DLD1 (cell line): ENCODE data around the gene BLVRB.
"Not testable (repeated sequence)": the region's sequence is repeated elsewhere in the genome, so short reads cannot be mapped to it uniquely, and the experiment has no call there.

Experiments used
- in situ Hi-C: cut with HindIII; loops from 2 replicates; pipeline ENCODE4 v1.10.0; 2017; ENCODE audit warnings: low sequenced_read_pairs

Gene BLVRB

DNA sequence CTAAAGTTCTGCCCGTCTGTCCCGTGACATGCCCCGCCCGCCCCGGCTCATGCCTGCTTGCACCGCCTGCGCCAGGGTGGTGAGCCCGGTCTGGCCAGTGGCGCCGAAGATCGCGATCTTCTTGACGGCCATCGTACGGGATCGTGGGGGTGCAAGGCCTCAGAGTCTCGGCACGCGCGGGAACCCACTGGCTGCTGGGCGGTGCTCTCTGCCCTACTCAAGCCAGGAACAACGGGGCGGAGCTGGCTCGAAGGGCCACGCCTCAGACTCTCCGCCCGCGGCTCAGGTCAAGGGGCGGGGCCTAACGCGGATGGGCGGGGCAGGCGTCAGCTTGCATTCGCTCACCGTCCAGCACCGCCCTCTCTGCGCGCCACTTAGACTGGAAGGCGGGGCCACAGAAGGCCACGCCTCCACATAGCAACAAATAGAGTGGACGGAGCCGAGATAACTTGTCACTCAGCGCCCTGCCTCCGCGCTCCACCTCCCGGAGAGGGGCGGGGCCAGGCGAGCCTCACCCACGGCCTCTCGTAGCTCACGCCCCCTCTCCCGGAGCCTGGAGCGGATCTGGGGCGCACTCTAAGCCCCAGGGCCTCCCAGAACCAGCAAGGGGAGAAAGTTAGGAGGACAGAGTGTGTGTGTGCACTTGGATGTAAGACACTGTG, at the start of gene BLVRB:
TSS of gene BLVRB (minus strand) at position 189 of the 662 bp plus-strand sequence. CDS start at position 132, 57 bp downstream.
- in situ Hi-C loops, result no loop called here

DNA sequence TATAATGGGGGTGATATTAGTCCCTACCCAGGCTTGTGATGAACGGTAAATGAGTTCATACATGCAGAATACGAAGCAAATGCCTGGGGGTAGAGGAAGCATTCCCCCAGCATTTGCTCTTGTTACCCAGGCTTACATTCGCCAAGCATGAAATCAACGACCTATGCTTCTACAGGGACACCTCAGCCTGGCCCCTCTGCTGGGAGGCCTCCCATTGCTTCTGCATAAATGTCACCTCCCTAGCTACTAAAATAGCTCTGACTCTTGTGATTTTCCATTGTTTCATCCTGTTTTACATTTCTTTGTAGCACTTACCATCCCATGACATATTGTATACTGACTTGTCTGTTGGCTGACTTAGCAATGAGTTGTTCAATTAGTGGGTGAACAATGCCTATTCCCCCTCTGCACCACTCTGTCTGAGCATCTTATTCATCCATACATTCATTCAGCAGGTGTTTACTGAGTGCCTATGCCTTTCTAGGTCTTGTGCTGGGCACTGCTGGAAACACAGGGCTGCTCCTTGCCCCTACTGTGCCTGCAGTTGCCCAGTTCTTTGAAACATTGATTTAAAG, 48.3 kb upstream of the BLVRB start:
- in situ Hi-C loops, result no loop called here

DNA sequence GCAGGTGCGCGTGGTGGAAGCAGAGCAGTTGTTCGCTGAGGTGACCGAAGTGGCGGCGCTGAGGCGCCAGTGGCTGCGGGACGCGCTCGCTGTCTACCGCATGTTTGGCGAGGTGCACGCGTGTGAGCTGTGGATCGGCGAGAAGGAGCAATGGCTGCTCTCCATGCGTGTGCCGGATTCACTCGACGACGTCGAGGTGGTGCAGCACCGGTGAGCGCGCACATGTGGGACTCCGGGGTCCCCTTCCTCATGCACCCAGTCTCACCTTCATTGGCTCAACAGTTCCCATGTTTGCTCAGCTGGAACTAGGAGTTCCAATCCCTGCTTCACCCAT, 47.8 kb upstream of the BLVRB start:
- in situ Hi-C loops, result no loop called here

GRCh38 chr19:40512473-40513344, 47.2 kb upstream of the BLVRB start:
- in situ Hi-C loops, result no loop called here

DNA sequence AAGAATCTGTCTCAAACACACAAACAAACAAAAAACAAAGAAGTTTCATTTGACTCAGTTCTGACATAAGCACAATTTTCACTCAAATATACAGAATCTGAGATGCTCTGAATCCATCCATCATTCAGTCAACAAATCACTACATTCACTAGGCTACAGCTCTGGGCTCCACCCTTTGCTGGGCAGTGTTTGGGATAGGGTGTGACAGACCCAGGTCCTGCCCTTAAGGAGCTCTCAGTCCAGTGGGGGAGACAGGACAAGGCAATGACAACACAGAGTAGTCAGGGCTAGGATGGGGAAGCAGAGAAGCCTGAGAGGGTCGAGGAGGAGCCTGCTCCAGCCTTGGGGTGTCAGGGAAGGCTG, 46.5 kb upstream of the BLVRB start:
- in situ Hi-C loops, result no loop called here

- in situ Hi-C loops, result no loop called here
Observed at GRCh38 chr19:40511487-40511886, 45.9 kb upstream of the BLVRB start.

- in situ Hi-C loops, result no loop called here
Observed at GRCh38 chr19:40510526-40511115, 45.1 kb upstream of the BLVRB start.

DNA sequence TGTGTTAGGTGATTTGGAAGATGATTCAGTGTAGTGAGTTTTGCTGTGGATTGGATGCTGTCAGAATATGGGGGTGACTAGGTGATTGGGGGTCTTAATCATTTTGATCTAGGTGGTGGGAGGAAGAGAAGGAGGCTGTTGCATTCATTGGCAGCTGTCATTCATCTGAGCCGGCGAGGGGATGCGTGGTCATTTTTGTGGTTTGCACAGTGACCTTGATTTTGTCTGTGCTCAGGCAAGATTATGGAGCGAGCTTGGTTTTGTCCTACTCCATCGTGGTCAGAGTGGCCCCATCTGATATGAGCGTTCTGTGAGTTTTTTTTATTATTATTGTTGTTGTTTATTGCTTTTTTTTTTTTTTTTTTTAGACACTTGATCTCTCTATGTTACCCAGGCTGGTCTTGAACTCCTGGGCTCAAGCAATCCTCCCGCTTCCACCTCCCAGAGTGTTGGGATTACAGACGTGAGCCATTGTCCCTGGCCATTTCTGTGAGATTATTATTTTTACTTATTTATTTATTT, 43.3 kb upstream of the BLVRB start:
- in situ Hi-C loops, result no loop called here

DNA sequence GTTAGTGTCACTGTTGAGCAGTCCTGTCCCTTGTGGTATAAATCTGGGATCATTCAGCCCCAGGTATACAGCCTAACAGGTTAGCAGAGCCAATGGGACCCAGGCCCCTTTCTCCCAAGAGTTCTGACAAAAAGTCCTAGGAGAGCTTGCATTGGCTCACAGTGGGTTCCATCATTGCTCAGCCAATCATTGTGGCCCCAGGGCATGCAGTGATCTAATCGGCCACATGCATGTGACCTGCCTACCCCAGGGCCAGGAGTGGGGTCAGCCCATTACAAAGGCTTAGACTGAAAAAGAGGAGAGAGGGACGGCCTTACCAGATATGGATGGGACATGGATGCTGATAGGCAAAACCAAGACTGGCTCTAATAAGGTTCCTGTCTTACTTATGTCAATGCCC, 42.3 kb upstream of the BLVRB start:
- in situ Hi-C loops, result no loop called here

DNA sequence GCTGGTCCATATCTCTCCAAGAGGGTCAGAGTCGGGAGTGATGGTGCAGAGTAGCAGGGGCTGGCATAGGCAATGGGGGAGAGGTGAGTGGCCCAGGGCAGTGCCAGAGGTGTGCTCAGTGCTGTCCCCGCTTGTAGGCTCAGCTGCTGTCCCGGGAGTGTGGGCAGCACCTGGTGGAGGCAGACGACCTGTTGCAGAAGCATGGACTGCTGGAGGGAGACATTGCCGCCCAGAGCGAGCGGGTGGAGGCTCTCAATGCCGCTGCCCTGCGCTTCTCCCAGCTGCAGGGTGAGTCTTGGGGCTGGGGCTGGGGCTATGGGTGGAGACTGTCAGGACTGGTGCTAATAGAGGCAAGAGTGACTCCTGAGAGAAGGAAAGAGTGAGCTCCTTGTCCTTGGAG, 40.6 kb upstream of the BLVRB start:
- in situ Hi-C loops, result no loop called here

GRCh38 chr19:40503320-40503695, 37.8 kb upstream of the BLVRB start:
- in situ Hi-C loops, result no loop called here

DNA sequence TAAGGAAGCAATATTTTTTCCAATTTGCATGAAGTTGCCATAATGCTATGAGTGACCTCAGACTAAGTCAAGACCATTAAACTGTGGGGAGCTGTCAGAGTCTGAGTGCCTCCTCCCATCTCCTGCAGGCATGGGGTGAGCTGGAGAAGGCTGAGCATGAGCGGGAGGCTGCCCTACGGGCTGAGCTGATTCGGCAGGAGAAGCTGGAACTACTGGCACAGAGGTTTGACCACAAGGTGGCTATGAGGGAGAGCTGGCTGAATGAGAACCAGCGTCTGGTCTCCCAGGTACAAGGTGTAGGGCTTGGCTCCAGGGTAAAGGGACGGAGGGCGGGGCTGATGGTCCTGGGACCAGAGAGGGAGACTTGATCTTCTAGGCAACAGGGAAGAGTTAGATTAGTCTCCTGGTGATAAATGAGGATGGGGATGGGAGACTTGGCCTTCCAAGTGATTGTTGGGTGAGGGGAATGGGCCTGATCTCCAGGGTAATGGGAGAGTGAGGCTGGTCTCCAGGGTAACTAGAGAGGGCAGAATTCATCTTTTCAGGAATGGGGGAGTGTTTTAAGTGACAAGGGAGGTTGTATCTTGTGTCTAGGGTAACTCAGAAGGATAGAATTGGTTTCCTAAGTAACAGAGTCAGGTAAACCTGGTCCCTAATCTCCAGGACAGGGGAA, 37.2 kb upstream of the BLVRB start:
- in situ Hi-C loops, result no loop called here

DNA sequence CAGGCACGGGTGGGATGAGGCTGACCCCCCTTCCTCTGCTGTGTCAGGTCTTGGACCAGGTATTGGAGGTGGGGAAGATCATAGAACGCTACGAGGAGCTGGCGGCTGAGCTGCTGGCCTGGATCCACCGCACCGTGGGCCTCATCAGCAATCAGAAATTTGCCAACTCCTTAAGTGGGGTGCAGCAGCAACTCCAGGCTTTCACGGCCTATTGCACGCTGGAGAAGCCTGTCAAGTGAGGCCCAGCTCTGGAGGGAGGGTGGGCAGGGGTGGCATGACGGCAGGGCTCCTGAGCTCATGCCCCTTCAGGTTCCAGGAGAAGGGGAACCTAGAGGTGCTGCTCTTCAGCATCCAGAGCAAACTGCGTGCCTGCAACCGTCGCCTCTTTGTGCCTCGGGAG, 36.5 kb upstream of the BLVRB start:
- in situ Hi-C loops, result no loop called here

- in situ Hi-C loops, result no loop called here
Observed at GRCh38 chr19:40501599-40501998, 36.1 kb upstream of the BLVRB start.

DNA sequence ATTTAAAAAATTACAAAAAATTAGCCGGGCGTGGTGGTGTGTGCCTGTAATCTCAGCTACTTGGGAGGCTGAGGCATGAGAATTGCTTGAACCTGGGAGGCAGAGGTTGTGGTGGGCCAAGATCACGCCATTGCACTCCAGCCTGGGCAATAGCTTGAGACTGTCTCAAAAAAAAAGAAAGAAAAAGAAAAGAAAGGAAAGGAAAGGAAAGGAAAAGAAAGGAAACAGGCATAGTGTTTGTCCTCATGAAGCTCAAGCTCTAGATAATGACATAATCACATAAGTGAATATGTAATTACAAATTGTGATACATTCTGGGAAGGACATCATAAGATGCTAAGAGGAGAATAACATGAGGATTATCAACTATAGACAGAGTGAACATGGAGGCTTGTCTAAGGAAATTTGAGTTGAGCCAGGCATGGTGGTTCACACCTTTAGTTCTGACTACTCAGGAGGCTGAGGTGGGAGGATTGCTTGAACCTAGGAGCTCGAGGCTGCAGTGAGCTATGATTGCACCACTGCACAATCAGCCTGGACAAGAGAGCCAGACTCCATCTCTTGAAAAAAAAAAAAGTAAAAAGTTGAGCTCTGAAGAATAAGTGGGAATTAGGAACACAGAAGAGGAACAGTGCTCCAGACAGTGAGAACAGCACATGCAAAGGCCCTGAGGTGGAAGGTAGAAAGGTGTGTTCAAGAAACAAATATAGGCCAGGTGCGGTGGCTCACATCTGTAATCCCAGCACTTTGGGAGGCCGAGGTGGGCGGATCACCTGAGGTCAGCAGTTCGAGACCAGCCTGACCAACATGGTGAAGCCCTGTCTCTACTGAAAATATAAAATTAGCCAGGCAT, 35.4 kb upstream of the BLVRB start:
- in situ Hi-C loops, result not testable (repeated sequence)

DNA sequence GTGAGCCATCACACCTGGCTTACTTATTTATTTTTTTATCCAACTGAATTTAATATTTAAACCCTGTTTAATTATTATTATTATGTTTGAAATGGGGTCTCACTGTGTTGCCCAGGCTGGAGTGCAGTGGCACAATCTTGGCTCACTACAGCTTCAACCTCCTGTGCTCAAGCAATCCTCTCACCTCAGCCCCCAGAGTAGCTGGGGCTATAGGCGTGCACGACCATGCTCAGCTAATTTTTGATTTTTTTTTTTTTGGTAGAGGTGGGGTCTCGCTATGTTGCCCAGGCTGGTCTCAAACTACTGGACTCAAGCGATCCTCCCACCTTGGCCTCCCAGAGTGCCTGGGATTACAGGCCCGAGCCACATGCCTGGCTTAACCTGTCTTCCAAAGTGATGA, 33.8 kb upstream of the BLVRB start:
- in situ Hi-C loops, result no loop called here

- in situ Hi-C loops, result no loop called here
Observed at GRCh38 chr19:40497214-40497613, 31.7 kb upstream of the BLVRB start.

DNA sequence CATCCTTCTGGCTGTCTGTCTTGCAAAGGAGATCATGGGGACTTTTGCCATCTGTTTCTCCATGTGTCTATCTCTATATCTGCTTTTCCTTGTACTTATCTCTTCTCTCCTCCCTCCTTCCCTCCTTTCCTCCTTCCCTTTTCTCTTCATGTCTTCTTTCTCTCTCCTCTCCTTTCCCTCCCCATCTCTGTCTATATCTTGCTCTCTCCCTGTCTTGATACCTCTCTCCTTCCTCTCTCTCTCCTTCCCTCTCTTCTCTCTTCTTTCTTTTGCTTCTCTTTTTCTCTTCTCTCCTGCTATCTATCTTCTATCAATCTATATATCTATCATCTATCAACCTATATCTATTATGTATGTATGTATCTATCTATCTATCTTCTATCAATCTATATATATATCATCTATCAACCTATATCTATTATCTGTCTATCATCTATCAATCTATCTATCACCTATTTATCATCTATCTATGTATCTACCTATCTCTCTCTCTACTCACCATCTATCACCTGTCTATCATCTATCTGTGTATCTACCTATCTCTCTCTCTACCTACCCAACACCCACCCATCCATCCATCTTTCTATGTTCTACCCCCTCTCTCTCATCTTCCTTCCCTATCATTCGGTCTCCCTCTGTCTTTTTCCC, 28.8 kb upstream of the BLVRB start:
- in situ Hi-C loops, result no loop called here

DNA sequence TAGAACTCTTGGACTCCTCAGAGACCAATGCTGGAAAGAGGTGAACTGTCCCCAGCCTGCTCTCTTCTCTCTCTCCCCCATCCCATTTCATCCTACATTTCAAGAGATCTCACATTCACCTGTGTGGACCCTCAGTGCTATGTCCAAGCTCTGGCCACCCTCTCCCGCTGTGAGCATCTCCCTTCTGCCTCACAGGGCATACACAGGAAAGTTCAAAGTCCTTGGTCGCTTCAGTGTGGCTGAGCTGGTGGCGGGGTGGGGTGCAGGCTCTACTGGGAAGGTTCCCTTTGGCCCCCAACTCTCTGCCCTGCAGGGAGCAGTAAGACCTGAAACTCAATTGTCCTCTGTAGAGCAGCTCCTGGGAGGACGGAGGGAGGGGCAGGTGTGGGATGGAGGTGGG, 28.2 kb upstream of the BLVRB start:
- in situ Hi-C loops, result no loop called here

DNA sequence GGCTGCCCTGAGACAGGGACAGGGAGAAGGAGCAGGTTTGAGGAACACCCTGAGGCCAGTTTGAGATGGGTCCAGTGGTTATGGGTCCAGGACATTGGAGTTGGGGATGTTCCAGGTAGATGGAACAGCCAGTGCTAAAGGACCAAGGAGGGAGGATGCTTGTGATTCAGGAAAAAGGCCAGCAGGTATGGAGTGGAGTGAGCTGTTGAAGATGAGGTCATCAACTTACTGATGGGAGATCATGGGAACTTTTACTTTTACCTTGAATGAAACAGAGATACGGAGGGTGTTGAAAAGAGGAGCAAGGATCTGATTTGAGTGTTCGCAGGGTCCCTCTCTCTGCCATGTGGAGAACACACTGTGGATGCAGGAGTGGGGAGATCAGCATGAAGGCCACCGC, 26.7 kb upstream of the BLVRB start:
- in situ Hi-C loops, result no loop called here
